ENCODE results near the gene BRDT.
"Not testable (repeated sequence)": the region's sequence is repeated elsewhere in the genome, so short reads cannot be mapped to it uniquely, and the experiment has no call there.

The BRDT gene

GRCh38 chr1:91979383-91979782 is 30.2 kb downstream of the BRDT start:
- H3K27me3 ChIP-seq: no peaks in the 10 kb centered on the region
- no peak overlapping the region for H3K9ac ChIP-seq
- no peak overlapping the region for H3K27ac ChIP-seq
- H3K4me3 ChIP-seq: no peak overlapping the region
- no peak overlapping the region for H3K4me2 ChIP-seq
- TF ChIP-seq Cebpa-rat (IDR thresholded peaks at IDR 0.05): no peak
- no peaks in the 10 kb centered on the region for H4K20me1 ChIP-seq
- H3K36me3 ChIP-seq: no peaks in the 10 kb centered on the region
- no peaks in the 10 kb centered on the region for H3K4me1 ChIP-seq
- H3K9me3 ChIP-seq: no peaks in the 10 kb centered on the region

DNA sequence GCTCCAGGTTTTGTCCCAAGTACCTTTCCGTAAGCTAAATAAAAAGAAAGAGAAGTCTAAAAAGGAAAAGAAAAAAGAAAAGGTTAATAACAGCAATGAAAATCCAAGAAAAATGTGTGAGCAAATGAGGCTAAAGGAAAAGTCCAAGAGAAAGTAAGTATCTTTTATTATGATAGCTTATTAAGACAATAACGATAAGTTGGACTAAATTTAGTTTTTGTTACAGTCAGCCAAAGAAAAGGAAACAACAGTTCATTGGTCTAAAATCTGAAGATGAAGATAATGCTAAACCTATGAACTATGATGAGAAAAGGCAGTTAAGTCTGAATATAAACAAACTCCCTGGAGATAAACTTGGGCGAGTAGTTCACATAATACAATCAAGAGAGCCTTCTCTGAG is 31.5 kb downstream of the BRDT start:
- no peaks in the 10 kb centered on the region for H3K27me3 ChIP-seq
- no peaks in the 10 kb centered on the region for H3K9me3 ChIP-seq
- H3K27ac ChIP-seq: no peak overlapping the region
- no peak overlapping the region for H3K4me3 ChIP-seq
- no peaks in the 10 kb centered on the region for H3K36me3 ChIP-seq
- no peak overlapping the region for H3K9ac ChIP-seq
- H3K4me2 ChIP-seq: no peak overlapping the region
- H3K4me1 ChIP-seq: no peaks in the 10 kb centered on the region
- TF ChIP-seq Cebpa-rat (IDR thresholded peaks at IDR 0.05): no peak
- H4K20me1 ChIP-seq: no peaks in the 10 kb centered on the region

DNA sequence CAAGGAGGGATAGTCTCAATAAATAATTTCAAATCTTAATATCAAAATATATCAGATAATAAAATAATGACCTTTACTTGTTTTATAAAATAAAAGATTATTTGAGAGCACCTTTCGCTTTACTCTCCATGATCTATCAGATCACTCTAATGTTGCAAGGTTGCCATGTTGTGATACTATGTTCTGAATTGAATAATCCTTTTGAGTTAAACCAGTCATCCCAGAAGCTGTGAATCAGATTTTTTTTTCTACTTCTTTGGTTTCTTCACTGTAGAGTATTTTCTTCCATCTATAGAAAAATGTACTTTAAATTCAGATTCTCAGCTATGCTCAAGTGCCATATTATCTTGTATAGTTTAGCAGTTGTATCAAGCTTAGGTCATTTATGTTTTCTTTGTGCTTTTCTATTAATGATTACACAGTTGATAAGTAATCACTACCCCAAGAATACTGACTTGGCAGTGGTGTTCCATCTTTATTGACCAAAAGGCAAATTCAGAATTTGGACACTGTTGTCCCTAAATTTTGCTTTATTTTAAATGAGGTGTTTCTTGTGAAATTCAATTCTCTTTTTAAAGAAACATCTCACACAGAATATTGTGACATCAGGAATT is 32.9 kb downstream of the BRDT start:
- Histone ChIP-seq H3K4me2 (no peak overlapping the region), H3K9ac (no peak overlapping the region), H3K27me3 (no peaks in the 10 kb centered on the region), H4K20me1 (no peaks in the 10 kb centered on the region), H3K36me3 (no peaks in the 10 kb centered on the region), H3K9me3 (no peaks in the 10 kb centered on the region), H3K27ac (no peak overlapping the region), H3K4me3 (no peak overlapping the region), H3K4me1 (no peaks in the 10 kb centered on the region)
- TF ChIP-seq Cebpa-rat (IDR thresholded peaks at IDR 0.05): no peak

DNA sequence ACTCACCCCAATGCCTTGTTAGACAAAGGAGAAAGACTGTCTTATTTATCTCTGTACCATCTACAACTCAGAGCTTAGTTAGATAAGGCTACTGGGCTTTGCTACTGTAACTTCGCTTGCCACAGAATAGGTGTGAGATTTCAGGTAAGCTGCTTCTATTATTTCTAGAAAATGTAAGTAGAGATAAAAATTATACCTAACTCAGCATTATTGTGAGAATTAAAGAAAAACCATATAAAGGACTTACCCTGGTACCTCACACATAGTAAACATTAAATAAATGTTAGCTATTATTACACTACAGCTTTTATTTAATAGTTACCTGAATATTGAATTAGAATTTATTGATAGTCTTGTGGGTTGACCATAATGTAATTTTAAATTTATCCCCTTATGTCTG is 44.1 kb downstream of the BRDT start:
- no peak overlapping the region for H3K27ac ChIP-seq
- no peak overlapping the region for H3K9ac ChIP-seq
- H3K4me2 ChIP-seq: no peak overlapping the region
- H3K4me1 ChIP-seq: no peaks in the 10 kb centered on the region
- H3K27me3 ChIP-seq: no peaks in the 10 kb centered on the region
- TF ChIP-seq Cebpa-rat (IDR thresholded peaks at IDR 0.05): no peak
- H3K4me3 ChIP-seq: no peak overlapping the region
- H3K9me3 ChIP-seq: no peaks in the 10 kb centered on the region
- no peaks in the 10 kb centered on the region for H4K20me1 ChIP-seq
- no peaks in the 10 kb centered on the region for H3K36me3 ChIP-seq

- Histone ChIP-seq H3K36me3 (no peaks in the 10 kb centered on the region), H3K4me1 (no peaks in the 10 kb centered on the region), H3K9me3 (no peaks in the 10 kb centered on the region), H4K20me1 (no peaks in the 10 kb centered on the region), H3K9ac (no peak overlapping the region), H3K4me2 (no peak overlapping the region), H3K27me3 (no peaks in the 10 kb centered on the region), H3K27ac (no peak overlapping the region), H3K4me3 (no peak overlapping the region)
- no peak for TF ChIP-seq Cebpa-rat (IDR thresholded peaks at IDR 0.05)
Measured at GRCh38 chr1:91997607-91998195, 48.5 kb downstream of the BRDT start.

- H3K4me1 ChIP-seq: no peaks in the 10 kb centered on the region
- no peak overlapping the region for H3K4me2 ChIP-seq
- TF ChIP-seq Cebpa-rat (IDR thresholded peaks at IDR 0.05): no peak
- H4K20me1 ChIP-seq: no peaks in the 10 kb centered on the region
- H3K9me3 ChIP-seq: no peaks in the 10 kb centered on the region
- no peak overlapping the region for H3K4me3 ChIP-seq
- H3K9ac ChIP-seq: no peak overlapping the region
- no peak overlapping the region for H3K27ac ChIP-seq
- H3K27me3 ChIP-seq: no peaks in the 10 kb centered on the region
- H3K36me3 ChIP-seq: no peaks in the 10 kb centered on the region
Measured at GRCh38 chr1:92004129-92004528, 54.9 kb downstream of the BRDT start.

DNA sequence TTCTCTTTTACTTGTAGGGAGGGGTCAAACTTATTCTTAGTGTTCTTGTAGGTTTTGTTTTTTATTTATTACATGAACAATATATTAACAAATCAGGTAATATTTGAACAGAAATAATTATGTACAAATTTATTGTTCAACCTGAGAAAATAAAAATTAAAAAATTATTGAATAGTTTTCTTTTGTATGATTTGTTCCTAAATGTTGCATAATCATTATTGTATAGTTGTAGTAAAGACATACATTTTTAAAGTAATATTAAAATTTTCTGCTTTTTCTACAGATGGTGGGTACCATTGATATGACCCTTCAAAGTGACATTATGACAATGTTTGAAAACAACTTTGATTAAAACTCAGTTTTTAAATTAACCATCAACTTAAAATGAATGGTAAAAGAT is 64.7 kb downstream of the BRDT start:
- TF ChIP-seq Cebpa-rat (IDR thresholded peaks at IDR 0.05): no peak
- no peaks in the 10 kb centered on the region for H4K20me1 ChIP-seq

DNA sequence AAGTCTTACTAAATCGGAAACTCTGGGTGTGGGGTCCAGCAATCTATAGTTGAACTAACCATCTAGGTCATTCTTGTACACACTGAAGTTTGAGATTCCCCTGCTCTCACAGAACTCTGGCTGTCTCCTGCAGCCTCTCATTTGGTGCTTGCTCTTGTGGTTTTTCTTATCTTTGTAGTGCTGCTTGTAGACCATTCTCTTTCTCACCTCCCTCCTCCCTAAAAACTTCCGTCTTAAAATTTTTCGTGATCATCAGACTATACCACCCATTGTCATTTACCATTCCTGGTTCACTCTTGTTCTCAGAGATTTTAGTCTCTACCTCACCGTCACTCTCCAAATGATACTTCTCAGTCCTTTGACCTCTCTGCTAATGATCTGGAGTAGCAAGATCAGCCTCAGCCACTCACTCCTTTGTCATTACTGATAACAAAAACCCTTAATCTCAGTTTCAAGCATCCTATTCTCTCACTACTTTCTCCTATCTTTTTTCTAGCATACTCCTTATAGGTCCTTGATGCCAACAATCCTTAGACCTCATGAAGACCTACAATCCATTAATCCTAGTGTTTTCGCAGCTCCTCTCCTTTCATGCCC is 67.6 kb downstream of the BRDT start:
- Histone ChIP-seq H3K4me2 (no peak overlapping the region), H3K9me3 (peaks cover 6% of the 10 kb centered on the region), H3K36me3 (no peaks in the 10 kb centered on the region), H3K27ac (no peak overlapping the region), H3K4me1 (peaks cover 17% of the 10 kb centered on the region), H3K9ac (no peak overlapping the region), H3K4me3 (no peak overlapping the region), H4K20me1 (no peaks in the 10 kb centered on the region), H3K27me3 (no peaks in the 10 kb centered on the region)
- no peak for TF ChIP-seq Cebpa-rat (IDR thresholded peaks at IDR 0.05)

More for the DNA sequence above, 64.7 kb downstream of the BRDT start:
- H3K9me3 ChIP-seq: no peaks in the 10 kb centered on the region
- H3K27me3 ChIP-seq: no peaks in the 10 kb centered on the region
- no peaks in the 10 kb centered on the region for H3K36me3 ChIP-seq
- no peak overlapping the region for H3K9ac ChIP-seq
- H3K4me2 ChIP-seq: no peak overlapping the region
- H3K27ac ChIP-seq: no peak overlapping the region
- peaks cover 17% of the 10 kb centered on the region for H3K4me1 ChIP-seq
- H3K4me3 ChIP-seq: no peak overlapping the region

GRCh38 chr1:92017656-92018055 is 68.5 kb downstream of the BRDT start:
- no peaks in the 10 kb centered on the region for H4K20me1 ChIP-seq
- peak overlapping the region; percentile 39 for H3K4me2 ChIP-seq
- H3K4me3 ChIP-seq: no peak overlapping the region
- peaks cover 6% of the 10 kb centered on the region for H3K9me3 ChIP-seq
- no peak overlapping the region for H3K9ac ChIP-seq
- peaks cover 17% of the 10 kb centered on the region for H3K4me1 ChIP-seq
- H3K27me3 ChIP-seq: no peaks in the 10 kb centered on the region
- no peak overlapping the region for H3K27ac ChIP-seq
- no peak for TF ChIP-seq Cebpa-rat (IDR thresholded peaks at IDR 0.05)
- no peaks in the 10 kb centered on the region for H3K36me3 ChIP-seq

- H3K4me1 ChIP-seq: peaks cover 12% of the 10 kb centered on the region; the same call in 1 of the 2 replicates
- H3K9ac ChIP-seq, H4K20me1 ChIP-seq, H3K27ac ChIP-seq, H3K36me3 ChIP-seq, H3K4me3 ChIP-seq, H3K4me2 ChIP-seq: not testable (repeated sequence)
- peaks cover 42% of the 10 kb centered on the region for H3K9me3 ChIP-seq
- H3K27me3 ChIP-seq: peaks cover 32% of the 10 kb centered on the region
Measured at GRCh38 chr1:92026042-92026441, 76.8 kb downstream of the BRDT start.
